CD4-positive, alpha-beta T cell treated with Interleukin-21 for 1 hour (primary cell): ENCODE results near the gene ART4.

Source experiments
- DNase-seq: peaks from one replicate; pipeline ENCODE4 v3.0.0-alpha.2; 2020

The ART4 gene

DNA sequence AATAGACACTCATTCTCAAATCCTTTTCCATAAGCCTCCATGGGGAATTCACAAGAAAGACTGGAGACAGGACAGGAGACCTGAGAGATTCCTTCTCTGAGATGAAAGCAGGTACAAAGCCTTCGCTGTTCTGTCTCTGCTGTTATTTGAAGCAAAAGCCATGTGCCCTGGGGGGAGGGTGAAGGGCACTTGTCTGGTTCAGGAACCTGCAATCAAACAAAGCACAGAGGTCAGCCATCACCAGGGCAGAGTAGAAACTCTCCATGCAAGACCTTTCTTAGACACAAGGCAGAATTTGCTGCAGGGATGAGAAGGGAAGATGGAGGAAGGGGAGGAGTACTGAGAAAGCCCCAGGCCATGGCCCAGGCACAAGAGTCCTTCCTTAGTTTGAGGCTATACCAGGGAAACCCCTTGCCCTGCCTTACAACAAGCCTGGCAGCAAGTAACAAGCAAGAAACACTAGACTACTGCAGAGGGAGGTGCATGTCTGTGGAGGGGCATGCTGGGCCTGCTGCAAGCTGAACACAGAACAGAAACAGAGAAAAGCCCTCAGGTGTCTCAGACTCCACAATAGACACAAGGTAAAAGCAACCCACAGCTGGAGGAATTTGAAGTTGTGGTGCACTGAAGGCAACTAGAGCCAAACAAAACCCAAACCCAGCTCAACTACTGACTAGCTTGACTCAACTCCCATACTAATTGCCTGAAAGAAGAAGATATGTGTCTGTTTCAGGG is 7.8 kb upstream of the ART4 start:
- DNase-seq = no peak

DNA sequence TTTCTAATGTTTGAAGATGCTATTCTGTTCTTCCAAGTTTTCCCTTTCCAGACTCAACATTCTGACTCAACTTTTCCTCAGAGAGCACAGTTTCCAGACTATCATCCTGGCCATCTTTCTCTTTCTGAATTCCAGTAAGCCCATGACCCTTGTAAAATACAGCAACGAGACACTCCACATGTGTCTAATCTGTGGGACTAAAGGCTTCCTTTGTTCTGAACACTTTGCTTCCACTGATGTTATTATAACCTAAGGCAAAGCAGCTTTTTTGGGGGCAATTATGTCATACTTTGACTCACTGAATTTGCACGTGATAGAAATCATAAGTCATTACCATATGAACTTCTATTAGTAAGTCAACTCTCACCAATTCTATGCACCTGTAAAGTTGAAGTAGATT is 6.3 kb upstream of the ART4 start:
- DNase-seq = no peak

DNA sequence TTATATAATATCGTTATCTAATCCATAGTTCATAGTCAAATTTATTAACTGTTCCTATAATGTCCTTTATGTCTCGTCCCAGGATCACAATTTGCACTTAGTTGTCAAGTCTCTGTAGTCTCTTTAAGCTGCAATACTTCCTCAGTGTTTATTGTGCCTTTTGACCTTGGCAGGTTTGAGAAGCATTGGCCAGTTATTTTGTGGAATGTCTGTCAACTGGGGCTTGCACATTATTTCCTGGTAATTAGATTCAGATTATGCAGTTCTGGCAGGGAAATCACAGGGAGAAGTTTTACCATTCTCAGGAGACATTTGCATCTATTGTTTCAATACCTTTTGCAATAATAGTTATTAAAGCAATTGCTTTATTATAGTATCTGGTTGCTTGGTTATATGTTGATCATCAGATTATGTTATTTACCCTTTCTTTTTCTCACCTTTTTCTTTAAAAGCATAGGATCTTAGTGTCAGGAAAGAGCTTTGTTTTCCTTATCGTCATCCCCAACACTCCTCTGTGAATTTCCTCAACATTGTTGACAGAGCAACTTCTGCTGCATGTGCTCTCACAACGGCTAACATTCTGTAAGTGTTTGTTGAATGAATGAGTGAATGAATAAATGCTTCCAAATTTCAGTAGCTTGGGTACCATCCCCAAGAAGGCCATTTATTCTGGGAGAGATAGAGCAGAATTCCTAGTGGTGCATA is 3.7 kb upstream of the ART4 start:
- no peak for DNase-seq

DNA sequence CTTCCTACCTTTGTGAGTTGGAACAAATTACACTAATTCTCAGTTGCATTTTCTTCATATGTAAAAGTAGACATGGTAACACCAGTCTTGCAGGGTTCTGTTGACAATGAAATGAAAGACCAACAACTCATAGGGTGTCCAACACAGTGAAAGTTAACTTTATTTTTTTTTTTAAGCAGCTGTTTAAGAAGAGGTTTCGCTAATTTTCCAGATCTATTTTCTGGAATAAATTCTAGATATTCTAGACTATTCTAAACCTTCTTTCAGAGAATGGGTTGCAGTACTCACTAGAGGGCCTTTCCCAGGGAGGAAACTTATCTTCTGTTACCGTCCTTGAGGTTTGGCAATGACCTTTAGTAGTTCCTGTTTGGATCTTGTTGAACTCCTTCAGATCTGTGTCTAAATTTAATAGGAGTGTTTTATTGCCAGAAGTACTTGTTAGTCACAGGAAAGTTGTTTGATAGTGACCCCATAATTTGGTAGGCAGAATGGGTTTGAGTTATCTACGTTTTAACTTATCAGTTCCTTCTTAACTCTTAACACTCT is 2.8 kb upstream of the ART4 start:
- DNase-seq = no peak

GRCh38 chr12:14845350-14845750 is 2.0 kb upstream of the ART4 start:
- peak; percentile 69 for DNase-seq

DNA sequence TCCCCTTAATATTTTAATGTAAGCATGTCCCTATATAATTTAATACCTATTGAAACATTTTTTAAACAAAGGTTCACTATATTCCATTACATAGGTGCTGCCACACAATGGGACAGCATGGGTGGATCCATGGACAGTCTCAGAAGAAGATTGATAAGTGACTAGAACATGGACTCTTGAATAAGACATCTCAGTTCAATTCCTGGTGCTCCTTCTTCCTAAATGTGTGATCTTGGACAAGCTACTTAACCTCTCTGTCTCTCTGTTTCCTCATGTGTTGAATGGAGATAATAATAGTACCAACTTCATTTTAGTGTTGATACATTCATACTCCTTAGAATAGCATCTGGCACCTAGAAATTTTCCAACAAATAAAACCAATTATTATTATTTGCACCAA is 1.1 kb upstream of the ART4 start:
- no peak for DNase-seq

GRCh38 chr12:14842315-14842714 is 1.0 kb downstream of the ART4 start:
- DNase-seq = no peak

DNA sequence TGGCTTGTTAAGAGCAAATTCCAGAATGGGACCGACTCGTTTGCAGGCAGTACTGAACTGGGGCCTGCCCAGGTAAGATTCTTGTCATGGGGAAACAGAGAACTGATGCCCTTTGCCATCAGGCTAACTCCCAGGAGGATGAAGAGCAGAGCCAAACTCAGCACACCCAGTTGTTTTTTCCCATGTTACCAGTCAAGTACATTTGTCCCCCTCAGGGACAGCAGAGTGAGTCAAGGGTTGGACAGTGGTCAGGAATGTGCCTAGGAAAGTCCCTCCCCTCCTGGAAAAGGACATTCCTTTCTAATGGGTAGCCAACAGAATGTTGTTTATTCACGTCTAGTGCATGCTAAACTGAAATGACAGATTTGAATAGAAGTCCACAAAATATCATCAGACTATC is 1.6 kb downstream of the ART4 start:
- no peak for DNase-seq

- DNase-seq = no peak
Observed at GRCh38 chr12:14840616-14841015, 2.7 kb downstream of the ART4 start.

GRCh38 chr12:14839262-14839661 is 4.1 kb downstream of the ART4 start:
- no peak for DNase-seq

- no peak for DNase-seq
Observed at GRCh38 chr12:14836336-14837210, 6.8 kb downstream of the ART4 start.

GRCh38 chr12:14834509-14834908 is 8.8 kb downstream of the ART4 start:
- no peak for DNase-seq

GRCh38 chr12:14833952-14834351 is 9.4 kb downstream of the ART4 start:
- DNase-seq = no peak

DNA sequence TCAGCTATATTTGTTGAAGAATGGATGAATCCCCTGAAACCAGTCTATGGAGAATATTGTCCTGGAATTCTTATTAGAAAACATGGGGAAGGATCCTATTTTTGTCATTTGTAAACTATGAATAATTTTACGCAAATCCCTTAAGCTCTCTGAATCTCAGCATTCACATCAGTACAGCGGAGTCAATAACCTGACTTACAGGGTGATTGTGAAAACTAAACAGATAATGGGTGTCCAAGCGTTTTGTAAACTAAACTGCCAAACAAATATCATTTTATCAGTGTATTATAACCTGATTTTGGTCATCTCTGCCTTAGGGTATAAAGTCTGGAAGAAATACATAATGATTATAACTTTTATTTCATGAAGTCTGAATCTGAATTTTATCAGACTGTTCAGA is 10.0 kb downstream of the ART4 start:
- DNase-seq = no peak

DNA sequence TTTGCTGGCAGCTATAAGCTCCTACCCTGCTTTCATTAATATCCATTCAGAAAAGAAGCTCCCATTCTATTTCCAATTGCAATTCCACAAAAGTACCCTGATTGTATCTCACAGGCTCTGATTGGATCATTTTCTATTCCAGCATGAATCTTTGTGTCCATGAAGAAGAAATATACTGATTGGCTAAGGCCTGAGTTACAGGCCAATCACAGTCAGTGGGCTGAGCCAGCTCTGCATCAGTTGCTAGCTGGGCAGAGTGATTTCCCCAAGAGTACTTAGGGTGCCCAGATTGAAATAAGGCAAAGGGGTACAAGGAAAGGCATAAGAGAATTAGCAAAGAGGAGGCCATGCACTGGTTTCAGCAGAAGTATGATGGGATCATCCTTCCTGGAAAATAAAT is 14.4 kb downstream of the ART4 start:
- no peak for DNase-seq

DNA sequence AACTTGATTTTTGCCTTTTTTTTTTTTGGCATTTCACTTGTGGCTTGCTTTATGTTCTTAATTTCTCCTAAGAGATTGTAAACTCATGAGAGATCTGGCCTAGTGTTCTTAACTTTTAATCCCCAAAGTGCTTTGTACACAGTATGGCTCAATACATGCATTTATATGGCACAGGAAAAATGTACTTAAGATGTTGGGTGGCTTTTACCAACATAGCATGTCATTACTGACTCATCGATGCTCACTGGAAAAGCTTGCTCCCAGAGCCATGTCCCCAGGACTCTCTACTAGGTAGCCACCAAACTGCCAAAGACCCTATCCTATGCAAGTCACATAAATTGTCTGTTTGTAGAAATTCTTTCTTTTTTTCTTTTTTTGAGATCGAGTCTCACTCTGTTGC is 16.3 kb downstream of the ART4 start:
- DNase-seq = no peak

DNA sequence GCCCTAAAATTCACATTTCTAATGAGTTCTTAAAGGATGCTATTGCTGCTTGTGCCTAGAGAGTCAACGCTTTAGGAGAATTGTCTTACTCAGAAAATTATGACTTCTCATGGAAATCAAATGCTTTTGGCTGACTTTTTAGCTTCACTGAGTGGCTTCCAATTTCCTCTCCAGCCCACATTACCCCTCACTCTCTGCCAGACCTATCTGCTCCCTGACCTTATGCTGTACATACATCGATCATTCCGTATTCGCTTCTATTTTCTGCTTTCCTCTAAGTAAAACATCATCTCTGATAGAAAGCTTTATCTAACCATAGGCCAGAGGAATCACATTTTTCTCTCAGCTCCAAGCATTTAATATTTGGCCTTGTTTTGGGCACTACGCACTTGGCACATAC is 16.8 kb downstream of the ART4 start:
- DNase-seq = no peak

- no peak for DNase-seq
Observed at GRCh38 chr12:14825256-14825655, 18.1 kb downstream of the ART4 start.

DNA sequence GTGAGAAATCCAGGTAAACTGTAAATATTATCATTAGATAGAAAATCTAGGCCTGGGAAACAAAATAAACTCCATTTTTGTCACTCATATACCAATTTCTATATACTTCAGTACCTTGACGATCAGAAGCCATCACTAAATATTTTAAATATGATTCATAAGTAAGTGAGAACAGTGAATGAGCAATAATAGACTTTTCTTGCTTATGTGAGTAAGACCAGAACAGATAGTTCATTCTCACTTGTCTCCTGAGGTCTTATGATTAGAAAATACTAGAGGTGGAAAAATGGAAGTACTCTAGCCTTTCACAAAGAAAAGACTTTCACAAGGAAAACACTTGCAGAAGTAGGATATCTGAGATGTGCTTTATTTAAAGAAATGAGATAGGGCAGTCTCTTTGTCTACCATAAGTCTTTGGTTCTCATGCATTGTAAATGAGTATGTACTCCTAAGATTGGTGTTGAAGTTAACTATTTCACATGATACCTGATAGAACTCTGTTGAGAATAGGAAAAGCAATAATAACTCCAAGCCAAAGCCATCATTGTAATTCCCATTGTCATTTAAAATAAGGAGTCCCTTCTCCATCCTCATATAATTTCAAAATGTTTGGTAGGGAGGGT is 19.2 kb downstream of the ART4 start:
- DNase-seq = no peak

DNA sequence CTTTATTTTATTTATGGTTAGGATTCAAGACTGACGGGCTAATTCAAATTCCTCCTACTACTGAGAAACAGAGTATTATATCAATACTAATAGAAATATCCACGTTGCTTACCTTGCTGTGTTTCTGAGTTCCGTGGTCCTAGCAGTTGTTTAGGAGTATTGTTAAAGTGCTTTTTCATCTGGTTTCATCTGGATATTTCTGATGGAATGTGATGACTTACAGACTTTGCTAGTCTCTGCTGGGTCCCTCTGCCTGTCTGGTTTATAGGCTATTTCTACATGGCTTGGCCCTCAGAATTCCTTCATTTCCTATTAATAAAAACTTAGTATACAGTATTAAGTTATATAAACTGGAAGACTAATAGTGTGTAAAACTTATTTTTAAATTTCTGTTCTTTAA is 29.3 kb downstream of the ART4 start, which contains the start of gene SMCO3:
Gene SMCO3, minus strand, starts transcription at position 169 of the 400 bp plus-strand sequence. CDS start 7,502 bp downstream, outside the sequence.
- DNase-seq = no peak

- no peak for DNase-seq
Observed at GRCh38 chr12:14811486-14811885, 31.8 kb downstream of the ART4 start.

DNA sequence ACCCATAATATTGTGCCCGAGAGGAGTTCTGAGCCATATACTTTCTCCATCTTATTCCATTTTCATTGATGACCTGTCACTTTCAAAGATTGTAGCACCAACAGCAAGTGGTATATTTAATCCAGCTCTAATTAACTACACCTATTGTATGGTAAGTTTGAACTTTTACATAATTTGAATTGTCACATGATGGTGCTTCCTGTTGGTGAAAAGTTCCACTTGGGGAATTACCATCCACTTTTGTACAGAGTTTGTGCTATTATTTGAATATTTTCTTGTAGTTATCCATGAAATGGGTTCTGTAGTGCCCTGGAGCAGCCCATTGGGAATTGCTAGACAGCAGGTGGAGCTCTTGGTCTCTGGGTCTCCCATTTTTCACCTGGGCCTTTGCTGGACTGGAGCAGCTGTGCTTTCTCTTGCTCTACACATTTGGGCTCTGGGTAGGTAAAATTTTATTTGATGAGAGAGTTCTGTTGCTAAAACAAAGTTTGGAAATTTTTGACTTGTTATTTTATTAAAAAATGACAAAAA is 32.3 kb downstream of the ART4 start:
- no peak for DNase-seq
